ENCODE measurements around the gene FAM83F. TPM values are rescaled to one million over a fixed set of nuclear protein-coding genes. Genes with fewer than 3 reads are reported as not detected.

Gene FAM83F
- polyA plus RNA-seq, 1 donor (not counting 4 experiments of a cell fraction or from before 2014, with no cell fraction given): 22.8 TPM

DNA sequence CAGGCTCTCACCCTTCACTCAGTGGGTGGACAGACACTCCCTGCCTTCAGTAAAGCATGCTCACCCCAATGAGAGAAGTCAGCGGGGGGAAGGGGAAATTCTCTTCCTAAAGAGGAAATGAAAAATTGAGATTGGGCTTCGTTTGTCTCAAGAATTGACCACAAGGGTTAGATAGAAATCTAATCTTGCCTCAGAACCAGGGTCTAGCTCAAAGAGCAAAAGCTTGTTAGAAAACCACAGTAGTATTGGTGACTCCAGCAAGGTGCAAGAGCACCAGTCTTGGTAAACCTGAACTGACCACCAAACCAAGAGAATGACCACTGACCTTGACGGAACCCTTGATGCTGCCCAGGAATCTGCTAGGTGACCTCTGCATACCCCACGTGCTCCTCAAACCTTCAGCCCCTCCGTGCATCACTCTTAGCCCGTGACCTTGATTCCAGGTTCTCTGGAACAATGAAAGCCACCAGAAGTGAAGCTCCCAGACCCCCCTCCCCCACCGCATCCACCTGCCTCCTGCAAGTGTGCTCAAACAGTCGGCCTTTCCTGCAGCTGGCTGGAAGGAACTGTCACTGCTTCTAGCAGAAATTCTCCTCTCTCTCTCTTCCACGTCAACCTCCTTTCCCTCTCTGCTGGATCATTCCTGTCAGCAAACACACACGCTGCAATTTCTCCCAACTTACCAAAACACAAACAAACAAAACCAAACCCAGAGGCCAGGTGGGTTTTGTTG is 37.7 kb upstream of the FAM83F start:
- H3K79me2 ChIP-seq (ENCODE audit: control insufficient read depth, insufficient read depth, low read length): no peaks in the 10 kb centered on the region
- H3K36me3 ChIP-seq (ENCODE audit: control insufficient read depth in 2 of 2, extremely low read depth in 1 of 2, insufficient read depth in 2 of 2, low read length in 2 of 2): no peaks in the 10 kb centered on the region
- no peaks in the 10 kb centered on the region for H3K27me3 ChIP-seq (ENCODE audit: control insufficient read depth, extremely low read depth, insufficient read depth, low read length)
- no peaks in the 10 kb centered on the region for H3K9me1 ChIP-seq (ENCODE audit: control insufficient read depth, extremely low read depth, insufficient read depth, low read length)
- no peak overlapping the region for H2AFZ ChIP-seq (ENCODE audit: control insufficient read depth, low read length)
- H3K9ac ChIP-seq (ENCODE audit: control insufficient read depth, extremely low read depth, insufficient read depth, low read length): no peak overlapping the region
- no peaks in the 10 kb centered on the region for H4K20me1 ChIP-seq (ENCODE audit: control insufficient read depth, extremely low read depth, insufficient read depth, low read length)
- H3K9me3 ChIP-seq (ENCODE audit: control insufficient read depth, low read depth, low read length): no peaks in the 10 kb centered on the region
- no peak for FAIRE-seq
- H3K27ac ChIP-seq (ENCODE audit: control insufficient read depth, insufficient read depth, low read length): no peak overlapping the region
- TF ChIP-seq EZH2 (IDR thresholded peaks at IDR 0.05; ENCODE audit: low read length): no peak
- TF ChIP-seq, protein P1, sequence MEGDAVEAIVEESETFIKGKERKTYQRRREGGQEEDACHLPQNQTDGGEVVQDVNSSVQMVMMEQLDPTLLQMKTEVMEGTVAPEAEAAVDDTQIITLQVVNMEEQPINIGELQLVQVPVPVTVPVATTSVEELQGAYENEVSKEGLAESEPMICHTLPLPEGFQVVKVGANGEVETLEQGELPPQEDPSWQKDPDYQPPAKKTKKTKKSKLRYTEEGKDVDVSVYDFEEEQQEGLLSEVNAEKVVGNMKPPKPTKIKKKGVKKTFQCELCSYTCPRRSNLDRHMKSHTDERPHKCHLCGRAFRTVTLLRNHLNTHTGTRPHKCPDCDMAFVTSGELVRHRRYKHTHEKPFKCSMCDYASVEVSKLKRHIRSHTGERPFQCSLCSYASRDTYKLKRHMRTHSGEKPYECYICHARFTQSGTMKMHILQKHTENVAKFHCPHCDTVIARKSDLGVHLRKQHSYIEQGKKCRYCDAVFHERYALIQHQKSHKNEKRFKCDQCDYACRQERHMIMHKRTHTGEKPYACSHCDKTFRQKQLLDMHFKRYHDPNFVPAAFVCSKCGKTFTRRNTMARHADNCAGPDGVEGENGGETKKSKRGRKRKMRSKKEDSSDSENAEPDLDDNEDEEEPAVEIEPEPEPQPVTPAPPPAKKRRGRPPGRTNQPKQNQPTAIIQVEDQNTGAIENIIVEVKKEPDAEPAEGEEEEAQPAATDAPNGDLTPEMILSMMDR (optimal IDR thresholded peaks at IDR 0.05 in 1 of 3, IDR thresholded peaks at IDR 0.05 in 1 of 3, conservative IDR thresholded peaks at IDR 0.05 in 1 of 3; ENCODE audit: extremely low read depth in 1 of 3, insufficient read depth in 2 of 3, low read length in 3 of 3): no peak
- H3K4me1 ChIP-seq (ENCODE audit: control insufficient read depth, extremely low read depth, insufficient read depth, low read length): peaks cover 7% of the 10 kb centered on the region
- dilution Hi-C loops (cut with MboI; ENCODE audit: extremely low pct_ligation_motif_present, low sequenced_read_pairs): no loop called here
- DNase-seq (ENCODE audit: low read depth, low spot score): no peak
- no peak overlapping the region for H3K4me3 ChIP-seq (ENCODE audit: control insufficient read depth in 2 of 3, extremely low read depth in 1 of 3, insufficient read depth in 2 of 3, low read depth in 1 of 3, low read length in 3 of 3)
- no peak overlapping the region for H3K4me2 ChIP-seq (ENCODE audit: control insufficient read depth, extremely low read depth, insufficient read depth, low read depth, low read length)

DNA sequence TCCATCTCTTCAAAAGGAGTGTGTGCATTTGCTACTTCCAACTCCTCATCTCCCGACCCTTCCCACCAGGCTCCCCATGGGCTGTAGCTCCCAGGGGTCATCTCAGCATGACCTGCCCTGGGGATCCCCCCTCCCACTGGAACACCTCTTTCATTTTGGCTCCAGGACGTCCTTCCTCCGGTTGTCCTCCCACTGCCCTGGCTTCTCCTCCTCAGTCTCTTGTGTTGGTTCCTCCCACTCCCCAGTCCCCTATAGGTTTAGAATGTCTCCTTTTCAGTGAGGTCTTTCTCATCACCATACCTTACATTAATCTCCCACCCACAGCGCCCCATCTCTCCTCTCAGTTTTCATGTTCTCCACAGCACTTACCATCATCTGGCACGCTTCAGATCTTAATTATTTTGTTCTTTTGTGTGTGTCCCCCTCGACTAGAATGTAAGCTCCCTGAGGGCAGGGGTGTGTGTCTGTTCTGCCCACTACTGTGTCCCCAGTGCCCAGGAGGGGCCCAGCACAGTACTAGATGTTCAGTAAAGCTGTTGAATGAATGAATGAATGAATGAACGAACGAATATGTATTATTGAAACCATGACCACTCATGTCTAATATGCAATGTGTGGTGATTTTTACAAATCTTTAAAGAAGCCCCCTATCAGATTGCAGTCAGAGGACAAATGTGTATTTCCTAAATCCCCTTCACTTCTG is 36.6 kb upstream of the FAM83F start:
- Histone ChIP-seq H3K4me1 (ENCODE audit: control insufficient read depth, extremely low read depth, insufficient read depth, low read length) (peaks cover 7% of the 10 kb centered on the region), H2AFZ (ENCODE audit: control insufficient read depth, low read length) (no peak overlapping the region), H3K9me1 (ENCODE audit: control insufficient read depth, extremely low read depth, insufficient read depth, low read length) (no peaks in the 10 kb centered on the region), H3K9ac (ENCODE audit: control insufficient read depth, extremely low read depth, insufficient read depth, low read length) (no peak overlapping the region), H3K79me2 (ENCODE audit: control insufficient read depth, insufficient read depth, low read length) (no peaks in the 10 kb centered on the region), H3K4me3 (ENCODE audit: control insufficient read depth in 2 of 3, extremely low read depth in 1 of 3, insufficient read depth in 2 of 3, low read depth in 1 of 3, low read length in 3 of 3) (no peak overlapping the region), H3K9me3 (ENCODE audit: control insufficient read depth, low read depth, low read length) (no peaks in the 10 kb centered on the region), H3K4me2 (ENCODE audit: control insufficient read depth, extremely low read depth, insufficient read depth, low read depth, low read length) (no peak overlapping the region), H3K27me3 (ENCODE audit: control insufficient read depth, extremely low read depth, insufficient read depth, low read length) (no peaks in the 10 kb centered on the region), H3K36me3 (ENCODE audit: control insufficient read depth in 2 of 2, extremely low read depth in 1 of 2, insufficient read depth in 2 of 2, low read length in 2 of 2) (no peaks in the 10 kb centered on the region), H3K27ac (ENCODE audit: control insufficient read depth, insufficient read depth, low read length) (no peak overlapping the region), H4K20me1 (ENCODE audit: control insufficient read depth, extremely low read depth, insufficient read depth, low read length) (no peaks in the 10 kb centered on the region)
- FAIRE-seq: no peak
- TF ChIP-seq, protein P1 (optimal IDR thresholded peaks at IDR 0.05 in 1 of 3, IDR thresholded peaks at IDR 0.05 in 1 of 3, conservative IDR thresholded peaks at IDR 0.05 in 1 of 3; ENCODE audit: extremely low read depth in 1 of 3, insufficient read depth in 2 of 3, low read length in 3 of 3): no peak
- TF ChIP-seq EZH2 (IDR thresholded peaks at IDR 0.05; ENCODE audit: low read length): no peak
- dilution Hi-C loops (cut with MboI; ENCODE audit: extremely low pct_ligation_motif_present, low sequenced_read_pairs): no loop called here
- DNase-seq (ENCODE audit: low read depth, low spot score): no peak
